ENCODE data around the gene TTC21B.
A peak's percentile ranks its signal among the peaks of the same experiment; 100 is the strongest.

TTC21B gene

GRCh38 chr2:165953306-165953654 lies 296 bp downstream of the TTC21B start:
- DNase-seq (ENCODE audit: low read depth), result no peak
- TF ChIP-seq CTCF (IDR thresholded peaks at IDR 0.05; ENCODE audit: low read depth, low read length, missing control alignments), result no peak
- peak overlapping the region; percentile 74 for H3K4me3 ChIP-seq (ENCODE audit: low read depth, low read length)
- in situ Hi-C loops (cut with HindIII; ENCODE audit: low sequenced_read_pairs), result no loop called here

- no peak for TF ChIP-seq CTCF (IDR thresholded peaks at IDR 0.05; ENCODE audit: low read depth, low read length, missing control alignments)
- no peak for DNase-seq (ENCODE audit: low read depth)
- H3K4me3 ChIP-seq (ENCODE audit: low read depth, low read length), result peak overlapping the region; percentile 74
- in situ Hi-C loops (cut with HindIII; ENCODE audit: low sequenced_read_pairs), result no loop called here
These were observed 800 bp downstream of the TTC21B start for GRCh38 chr2:165952741-165953211.

- DNase-seq (ENCODE audit: low read depth), result no peak
- TF ChIP-seq CTCF (IDR thresholded peaks at IDR 0.05; ENCODE audit: low read depth, low read length, missing control alignments), result no peak
- no peak overlapping the region for H3K4me3 ChIP-seq (ENCODE audit: low read depth, low read length)
- in situ Hi-C loops (cut with HindIII; ENCODE audit: low sequenced_read_pairs), result no loop called here
These were observed 1.5 kb downstream of the TTC21B start for GRCh38 chr2:165952085-165952484.

GRCh38 chr2:165950438-165950837 lies 3.1 kb downstream of the TTC21B start:
- no peak overlapping the region for H3K4me3 ChIP-seq (ENCODE audit: low read depth, low read length)
- in situ Hi-C loops (cut with HindIII; ENCODE audit: low sequenced_read_pairs), result no loop called here
- TF ChIP-seq CTCF (IDR thresholded peaks at IDR 0.05; ENCODE audit: low read depth, low read length, missing control alignments), result no peak
- DNase-seq (ENCODE audit: low read depth), result no peak

GRCh38 chr2:165941827-165942226 lies 11.7 kb downstream of the TTC21B start:
- no peak for TF ChIP-seq CTCF (IDR thresholded peaks at IDR 0.05; ENCODE audit: low read depth, low read length, missing control alignments)

GRCh38 chr2:165938237-165938636 lies 15.3 kb downstream of the TTC21B start:
- no peak for DNase-seq (ENCODE audit: low read depth)
- in situ Hi-C loops (cut with HindIII; ENCODE audit: low sequenced_read_pairs), result no loop called here
- no peak for TF ChIP-seq CTCF (IDR thresholded peaks at IDR 0.05; ENCODE audit: low read depth, low read length, missing control alignments)
- no peak overlapping the region for H3K4me3 ChIP-seq (ENCODE audit: low read depth, low read length)

More at GRCh38 chr2:165941827-165942226, 11.7 kb downstream of the TTC21B start:
- in situ Hi-C loops (cut with HindIII; ENCODE audit: low sequenced_read_pairs), result no loop called here
- no peak overlapping the region for H3K4me3 ChIP-seq (ENCODE audit: low read depth, low read length)
- no peak for DNase-seq (ENCODE audit: low read depth)
